Measurements from ENCODE around the gene GOLGA6C.

- TF ChIP-seq POLR2AphosphoS5 (IDR thresholded peaks at IDR 0.05; ENCODE audit: insufficient read depth, low read depth, low read length) (no peak), CTCF (IDR thresholded peaks at IDR 0.05; ENCODE audit: extremely low read depth in 1 of 2, insufficient read depth in 1 of 2, low read depth in 1 of 2, low read length in 2 of 2) (no peak), POLR2A (IDR thresholded peaks at IDR 0.05; ENCODE audit: low read depth, low read length) (no peak), EZH2 (IDR thresholded peaks at IDR 0.05; ENCODE audit: borderline replicate concordance, low read depth, low read length, severe bottlenecking) (no peak), GATA2 (IDR thresholded peaks at IDR 0.05; ENCODE audit: insufficient read depth, insufficient read length, low read depth, low read length) (no peak), MAX (IDR thresholded peaks at IDR 0.05; ENCODE audit: insufficient read depth, insufficient read length) (no peak), FOS (IDR thresholded peaks at IDR 0.05; ENCODE audit: borderline replicate concordance, insufficient read depth, low read length) (no peak), JUN (IDR thresholded peaks at IDR 0.05; ENCODE audit: borderline replicate concordance, insufficient read depth, insufficient read length, low read depth) (no peak), MYC (IDR thresholded peaks at IDR 0.05; ENCODE audit: low read depth, low read length) (no peak)
Measured at GRCh38 chr15:75210811-75211230, 47.3 kb upstream of the GOLGA6C start.
